Tibial nerve (tissue), 4 donors: ENCODE measurements around the gene PDK3. TPM values are rescaled to one million over a fixed set of nuclear protein-coding genes. Genes with fewer than 3 reads are reported as not detected.

Source experiments
- DNase-seq, 2 donors: peaks; one replicate each; pipeline ENCODE4 v3.0.0-alpha.2; 2019; ENCODE audit warnings: low spot score in 2 of 2
- H3K27ac ChIP-seq, 4 donors: fragments of 200-600 bp; sonication (generic) in 3 of 4; one replicate each; pipeline ENCODE4 v1.5.1; 2017 to 2019; ENCODE audit warnings: mild to moderate bottlenecking in 1 of 4
- H3K27me3 ChIP-seq, 2 donors: fragments of 200-600 bp; sonication (generic) in 1 of 2; one replicate each; pipeline versions ENCODE4 v1.5.1 to v1.6.0; 2017 to 2019
- H3K36me3 ChIP-seq, 3 donors: fragments of 200-600 bp; sonication (generic); one replicate each; pipeline ENCODE4 v1.5.1; 2018 to 2019
- H3K4me1 ChIP-seq, 4 donors: fragments of 200-600 bp; sonication (generic) in 3 of 4; one replicate each; pipeline ENCODE4 v1.5.1; 2017 to 2019
- H3K4me3 ChIP-seq, 4 donors: fragments of 200-600 bp; sonication (generic) in 3 of 4; one replicate each; pipeline ENCODE4 v1.5.1; 2017 to 2019; ENCODE audit warnings: mild to moderate bottlenecking in 1 of 4, moderate library complexity in 1 of 4
- H3K9me3 ChIP-seq, 4 donors: fragments of 200-600 bp; sonication (generic) in 3 of 4; one replicate each; pipeline ENCODE4 v1.5.1; 2017 to 2019
- EP300 ChIP-seq, 2 donors: sonication (generic); formaldehyde crosslinking; IDR thresholded peaks; one replicate each; pipeline ENCODE4 v1.6.1; 2017; ENCODE audit warnings: antibody characterized with exemption in 2 of 2, mild to moderate bottlenecking in 1 of 2
- POLR2A ChIP-seq, 2 donors: fragments of 450-650 bp; IDR thresholded peaks; one replicate each; pipeline ENCODE4 v1.6.1; 2017; ENCODE audit warnings: antibody characterized with exemption in 2 of 2, mild to moderate bottlenecking in 2 of 2, moderate library complexity in 2 of 2
- WGBS, 2 donors: methylation state at CpG; one replicate each; pipeline ENCODE4 v1.1.5; 2018; 5-methylcytosine and 5-hydroxymethylcytosine counted together
- total RNA-seq, 4 donors: library from RNA; depleted of rRNA; stranded (reverse); fragments of >200 nt; gene quantifications; one replicate each; pipeline ENCODE4 v1.1.0, GENCODE V29; 2016
- TF ChIP-seq, protein P1 (sequence below), 5 experiments: fragments of 200-600 bp in 3 of 5; fragments of 450-650 bp in 2 of 5; sonication (generic) in 3 of 5; IDR thresholded peaks; one replicate each; pipeline ENCODE4 v1.5.1; 2016 to 2019; ENCODE audit warnings: antibody characterized with exemption in 5 of 5, mild to moderate bottlenecking in 3 of 5, moderate library complexity in 2 of 5

Gene PDK3
- total RNA-seq, 4 donors from 2014 or later = 18.3 to 39.8 (median 31.3) TPM

DNA sequence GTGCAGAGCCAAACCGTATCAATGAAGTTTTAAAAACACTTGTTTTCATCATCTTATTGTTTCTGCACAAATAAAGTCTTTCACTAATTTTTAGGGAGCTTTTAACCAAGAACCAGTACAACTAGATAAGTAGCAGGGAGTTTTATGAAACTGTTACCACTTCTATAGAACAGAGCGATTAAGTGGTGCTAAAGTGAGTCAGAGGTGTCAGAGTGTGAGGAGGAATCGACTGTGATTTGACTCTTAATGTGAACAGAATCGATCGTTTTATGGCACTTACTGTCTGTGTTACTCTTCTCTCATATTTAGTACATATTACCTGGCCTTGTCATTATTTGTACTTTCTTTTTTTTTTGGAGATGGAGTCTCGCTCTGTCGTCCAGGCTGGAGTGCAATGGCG lies 43.3 kb downstream of the PDK3 start:
- Histone ChIP-seq H3K4me3 (no peak overlapping the region), H3K27me3 (no peaks in the 10 kb centered on the region), H3K9me3 (no peaks in the 10 kb centered on the region), H3K36me3 (peaks cover 0 to 3% (median 0%) of the 10 kb centered on the region in 3 donors), H3K27ac (no peak overlapping the region), H3K4me1 (no peaks in the 10 kb centered on the region)
- 91 to 94% methylated on average over 8 of the region's 8 CpGs for WGBS, 2 donors
- TF ChIP-seq EP300 (IDR thresholded peaks at IDR 0.05) (no peak), POLR2A (IDR thresholded peaks at IDR 0.05) (no peak)
- TF ChIP-seq, protein P1, sequence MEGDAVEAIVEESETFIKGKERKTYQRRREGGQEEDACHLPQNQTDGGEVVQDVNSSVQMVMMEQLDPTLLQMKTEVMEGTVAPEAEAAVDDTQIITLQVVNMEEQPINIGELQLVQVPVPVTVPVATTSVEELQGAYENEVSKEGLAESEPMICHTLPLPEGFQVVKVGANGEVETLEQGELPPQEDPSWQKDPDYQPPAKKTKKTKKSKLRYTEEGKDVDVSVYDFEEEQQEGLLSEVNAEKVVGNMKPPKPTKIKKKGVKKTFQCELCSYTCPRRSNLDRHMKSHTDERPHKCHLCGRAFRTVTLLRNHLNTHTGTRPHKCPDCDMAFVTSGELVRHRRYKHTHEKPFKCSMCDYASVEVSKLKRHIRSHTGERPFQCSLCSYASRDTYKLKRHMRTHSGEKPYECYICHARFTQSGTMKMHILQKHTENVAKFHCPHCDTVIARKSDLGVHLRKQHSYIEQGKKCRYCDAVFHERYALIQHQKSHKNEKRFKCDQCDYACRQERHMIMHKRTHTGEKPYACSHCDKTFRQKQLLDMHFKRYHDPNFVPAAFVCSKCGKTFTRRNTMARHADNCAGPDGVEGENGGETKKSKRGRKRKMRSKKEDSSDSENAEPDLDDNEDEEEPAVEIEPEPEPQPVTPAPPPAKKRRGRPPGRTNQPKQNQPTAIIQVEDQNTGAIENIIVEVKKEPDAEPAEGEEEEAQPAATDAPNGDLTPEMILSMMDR (IDR thresholded peaks at IDR 0.05) = no peak
- no peak for DNase-seq

DNA sequence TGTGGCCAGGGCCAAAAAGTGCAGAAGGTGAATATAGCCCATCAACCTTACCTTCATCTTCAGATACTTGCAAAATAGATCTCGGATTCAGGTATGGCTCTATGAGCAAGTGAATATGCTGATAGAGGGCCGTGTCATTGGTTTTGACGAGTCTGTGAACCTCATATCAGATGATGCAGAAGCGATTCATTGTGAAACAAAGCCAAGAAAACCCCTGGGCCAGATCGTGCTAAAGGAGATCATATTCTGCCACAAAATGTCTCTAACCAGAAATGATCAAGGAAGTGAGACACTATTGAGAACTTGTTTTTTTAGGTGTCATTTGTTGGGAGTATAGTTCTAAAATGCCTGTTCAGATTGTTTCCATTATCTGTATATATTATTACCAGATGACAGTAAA lies 48.3 kb downstream of the PDK3 start:
- no peaks in the 10 kb centered on the region for H3K27me3 ChIP-seq
- H3K9me3 ChIP-seq = no peaks in the 10 kb centered on the region
- H3K4me3 ChIP-seq = no peak overlapping the region
- H3K36me3 ChIP-seq = peaks cover 0 to 3% (median 0%) of the 10 kb centered on the region in 3 donors
- TF ChIP-seq, protein P1 (IDR thresholded peaks at IDR 0.05) = no peak
- no peak for TF ChIP-seq EP300 (IDR thresholded peaks at IDR 0.05)
- TF ChIP-seq POLR2A (IDR thresholded peaks at IDR 0.05) = no peak
- 62 to 73% methylated on average over 5 of the region's 5 CpGs for WGBS, 2 donors
- H3K4me1 ChIP-seq = no peaks in the 10 kb centered on the region
- no peak for DNase-seq
- no peak overlapping the region for H3K27ac ChIP-seq

DNA sequence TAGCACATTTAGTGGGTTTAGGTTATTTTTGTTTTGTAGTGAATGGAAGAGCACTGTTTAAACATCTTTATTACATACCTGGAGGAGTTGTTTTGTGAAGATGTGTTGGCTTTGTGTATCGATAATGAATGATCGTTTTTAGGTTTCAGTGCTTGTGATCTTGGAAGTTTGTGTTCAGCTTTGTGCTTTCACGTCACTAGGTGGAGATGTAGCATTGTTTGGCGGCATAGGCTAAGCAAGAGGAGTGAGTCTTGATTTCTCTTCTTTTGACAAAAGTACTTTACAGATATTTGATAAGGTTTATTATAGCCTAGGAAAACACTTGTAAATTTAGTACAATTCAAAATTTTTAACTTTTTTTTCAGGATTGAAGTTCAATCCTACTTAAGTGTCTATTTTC lies 50.4 kb downstream of the PDK3 start:
- Histone ChIP-seq H3K36me3 (peaks cover 0 to 9% (median 0%) of the 10 kb centered on the region in 3 donors), H3K4me3 (no peak overlapping the region), H3K27ac (no peak overlapping the region), H3K4me1 (no peaks in the 10 kb centered on the region), H3K9me3 (no peaks in the 10 kb centered on the region), H3K27me3 (peaks cover 0 to 3% of the 10 kb centered on the region in 2 donors)
- no peak for DNase-seq
- WGBS, 2 donors = 31 to 36% methylated on average over 4 of the region's 4 CpGs
- TF ChIP-seq, protein P1 (IDR thresholded peaks at IDR 0.05) = peak in 3 of 5 experiments; percentile 8 to 31 (median 30)
- no peak for TF ChIP-seq POLR2A (IDR thresholded peaks at IDR 0.05)

DNA sequence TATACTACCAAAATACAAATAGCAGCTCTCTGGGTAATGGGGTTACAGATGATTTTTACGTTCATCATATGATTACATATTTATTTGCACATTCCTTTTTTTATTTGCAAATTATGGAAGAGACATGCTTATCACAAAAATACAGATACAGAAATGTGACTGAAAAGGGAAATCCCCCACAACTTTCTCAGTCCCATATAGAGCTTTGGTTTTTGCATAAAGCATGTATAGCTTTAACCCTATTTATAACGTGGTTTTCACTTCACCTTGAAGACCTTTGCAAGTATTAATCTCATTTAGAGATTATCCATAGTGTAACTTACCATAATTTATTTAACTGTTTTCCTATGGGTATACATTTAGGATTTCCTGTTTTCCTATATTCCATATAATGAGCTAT lies 55.4 kb downstream of the PDK3 start:
- TF ChIP-seq, protein P1 (IDR thresholded peaks at IDR 0.05) = no peak
- TF ChIP-seq EP300 (IDR thresholded peaks at IDR 0.05) = no peak
- no peak for TF ChIP-seq POLR2A (IDR thresholded peaks at IDR 0.05)
- WGBS, 2 donors = 78 to 88% methylated on average over 2 of the region's 2 CpGs
- no peak overlapping the region for H3K27ac ChIP-seq

DNA sequence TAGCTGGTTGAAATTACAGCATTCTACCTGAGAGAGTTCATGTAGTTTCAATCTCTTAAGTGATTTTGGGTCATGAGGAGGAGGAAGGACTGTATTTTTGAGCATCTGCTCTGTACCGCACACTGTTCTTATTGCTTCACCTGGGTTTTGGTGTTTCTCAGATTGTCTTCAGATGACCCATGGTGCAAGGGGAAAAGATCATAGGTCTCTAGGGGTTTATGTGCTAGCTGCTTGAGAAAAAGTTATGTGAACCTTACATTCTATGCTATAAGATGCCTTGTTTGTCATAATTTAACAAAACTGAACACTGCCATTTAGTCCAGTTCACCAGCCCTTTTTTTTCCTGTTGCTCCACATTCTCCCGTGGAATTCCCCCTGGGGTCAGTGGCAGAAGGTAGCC lies 60.4 kb downstream of the PDK3 start:
- Histone ChIP-seq H3K36me3 (peaks cover 0 to 10% (median 0%) of the 10 kb centered on the region in 3 donors), H3K9me3 (no peaks in the 10 kb centered on the region), H3K4me3 (no peak overlapping the region), H3K27me3 (no peaks in the 10 kb centered on the region), H3K4me1 (no peaks in the 10 kb centered on the region), H3K27ac (no peak overlapping the region)
- 64 to 89% methylated on average over 2 of the region's 2 CpGs for WGBS, 2 donors
- no peak for DNase-seq
- TF ChIP-seq EP300 (IDR thresholded peaks at IDR 0.05) = no peak
- TF ChIP-seq POLR2A (IDR thresholded peaks at IDR 0.05) = no peak
- TF ChIP-seq, protein P1 (IDR thresholded peaks at IDR 0.05) = no peak

More for the DNA sequence above, 55.4 kb downstream of the PDK3 start:
- Histone ChIP-seq H3K9me3 (no peaks in the 10 kb centered on the region), H3K36me3 (peaks cover 0 to 9% (median 0%) of the 10 kb centered on the region in 3 donors), H3K4me3 (no peak overlapping the region), H3K27me3 (peaks cover 0 to 3% of the 10 kb centered on the region in 2 donors), H3K4me1 (no peaks in the 10 kb centered on the region)
- DNase-seq = no peak
